HK-2 (cell line): ENCODE results near the gene TMEM178B.

Experiments used
- DNase-seq: peaks from one replicate; pipeline ENCODE4 v3.0.0-alpha.2; 2018; ENCODE audit not compliant: unreplicated experiment

Gene TMEM178B

DNA sequence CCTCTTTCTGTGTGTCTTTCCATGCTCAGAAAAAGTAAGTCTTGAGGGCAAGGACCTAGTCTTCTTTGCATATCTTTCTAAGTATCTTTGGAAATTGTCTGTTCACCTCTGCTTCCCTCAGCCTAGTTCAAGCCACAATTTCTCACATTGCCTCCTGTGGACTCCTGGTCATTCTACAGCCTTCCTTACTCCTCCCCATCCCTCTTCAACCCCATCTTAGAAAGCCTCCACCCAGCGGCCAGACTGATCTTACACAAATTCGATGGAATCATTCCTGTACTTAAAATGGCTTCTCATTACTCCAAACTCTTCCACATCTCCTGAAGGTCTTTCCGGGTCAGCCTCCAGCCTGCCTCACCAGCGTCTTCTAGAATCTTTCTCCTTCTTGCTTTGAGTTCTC is 453.2 kb downstream of the TMEM178B start:
- no peak for DNase-seq

- DNase-seq, result no peak
These were observed 454.5 kb downstream of the TMEM178B start for GRCh38 chr7:141528399-141528798.
